ENCODE results near the gene NTRK3. TPM values are rescaled to one million over a fixed set of nuclear protein-coding genes. Genes with fewer than 3 reads are reported as not detected.
A peak's percentile ranks its signal among the peaks of the same experiment; 100 is the strongest.

The NTRK3 gene
- total and polyA plus RNA-seq, 8 donors: 0.13 to 1.1 (median 0.60) TPM

- H3K4me3 ChIP-seq: no peak overlapping the region
- no peaks in the 10 kb centered on the region for H3K9me3 ChIP-seq
- 40 to 48% methylated on average over 4 of the region's 4 CpGs for WGBS, 2 donors
- DNase-seq (no peak), ATAC-seq (no peak), FAIRE-seq (no peak)
- no peaks in the 10 kb centered on the region for H3K4me1 ChIP-seq
- no peak for TF ChIP-seq CTCF (IDR thresholded peaks at IDR 0.05)
- intact Hi-C loops (cut with DNase I): no loop called here
- no peaks in the 10 kb centered on the region for H3K27me3 ChIP-seq
- no peak overlapping the region for H3K27ac ChIP-seq
- H3K36me3 ChIP-seq: no peaks in the 10 kb centered on the region
These were observed 82.0 kb downstream of the NTRK3 start for GRCh38 chr15:88174571-88174970.

- no peak for FAIRE-seq
- Histone ChIP-seq H3K27me3 (no peaks in the 10 kb centered on the region), H3K9me3 (no peaks in the 10 kb centered on the region), H3K27ac (no peak overlapping the region), H3K4me1 (no peaks in the 10 kb centered on the region), H3K36me3 (no peaks in the 10 kb centered on the region), H3K4me3 (no peak overlapping the region)
- no peak for DNase-seq
- intact Hi-C loops (cut with DNase I): no loop called here
- WGBS, 2 donors: 27 to 30% methylated on average over 9 of the region's 9 CpGs
- peak in 3 of 4 donors; percentile 25 to 65 (median 41) for ATAC-seq
- no peak for TF ChIP-seq CTCF (IDR thresholded peaks at IDR 0.05)
These were observed 90.2 kb downstream of the NTRK3 start for GRCh38 chr15:88166082-88166993.

GRCh38 chr15:88161636-88162035, 94.9 kb downstream of the NTRK3 start:
- H3K4me1 ChIP-seq: no peaks in the 10 kb centered on the region
- 17% methylated on average over 2 of the region's 2 CpGs for WGBS, 2 donors
- H3K9me3 ChIP-seq: no peaks in the 10 kb centered on the region
- no peaks in the 10 kb centered on the region for H3K27me3 ChIP-seq
- H3K4me3 ChIP-seq: no peak overlapping the region
- DNase-seq (no peak), FAIRE-seq (no peak), ATAC-seq (no peak)
- no peak overlapping the region for H3K27ac ChIP-seq
- no peak for TF ChIP-seq CTCF (IDR thresholded peaks at IDR 0.05)
- intact Hi-C loops (cut with DNase I): no loop called here
- no peaks in the 10 kb centered on the region for H3K36me3 ChIP-seq

- H3K4me1 ChIP-seq: no peaks in the 10 kb centered on the region
- intact Hi-C loops (cut with DNase I): no loop called here
- 33 to 42% methylated on average over 2 of the region's 2 CpGs for WGBS, 2 donors
These were observed 101.2 kb downstream of the NTRK3 start for GRCh38 chr15:88155310-88155709.

More at GRCh38 chr15:88155310-88155709, 101.2 kb downstream of the NTRK3 start:
- ATAC-seq (no peak), DNase-seq (no peak), FAIRE-seq (no peak)
- Histone ChIP-seq H3K9me3 (no peaks in the 10 kb centered on the region), H3K4me3 (no peak overlapping the region), H3K27ac (no peak overlapping the region), H3K36me3 (no peaks in the 10 kb centered on the region), H3K27me3 (no peaks in the 10 kb centered on the region)
- TF ChIP-seq CTCF (IDR thresholded peaks at IDR 0.05): no peak
